Gastrocnemius medialis (tissue), 4 donors: Measurements from ENCODE around the gene GRIN2A. TPM values are rescaled to one million over a fixed set of nuclear protein-coding genes. Genes with fewer than 3 reads are reported as not detected.

Experiments
- ATAC-seq, 2 donors: fragments of 150-250 bp; one replicate each; pipeline ENCODE4 v1.9.1; 2016
- DNase-seq, 2 donors: peaks; one replicate each; pipeline ENCODE4 v3.0.0-alpha.2; 2019
- H3K27ac ChIP-seq, 4 donors: fragments of 200-600 bp; sonication (generic); 1 replicate in 1 of 4; 2 replicates in 3 of 4; pipeline ENCODE4 v1.5.1; 2016 to 2018; ENCODE audit warnings: mild to moderate bottlenecking in 2 of 4, moderate library complexity in 1 of 4
- H3K27me3 ChIP-seq, 3 donors: fragments of 200-600 bp; sonication (generic) in 2 of 3; 1 replicate in 1 of 3; 2 replicates in 2 of 3; pipeline versions ENCODE4 v1.5.1 to v1.6.0; 2016 to 2019; ENCODE audit warnings: mild to moderate bottlenecking in 1 of 3, moderate library complexity in 1 of 3
- H3K36me3 ChIP-seq, 2 donors: fragments of 200-600 bp; sonication (generic) in 1 of 2; one replicate each; pipeline ENCODE4 v1.5.1; 2017 to 2018
- H3K4me1 ChIP-seq, 2 donors: fragments of 200-600 bp; sonication (generic) in 1 of 2; one replicate each; pipeline ENCODE4 v1.5.1; 2016 to 2017; ENCODE audit warnings: mild to moderate bottlenecking in 2 of 2
- H3K4me3 ChIP-seq, 4 donors: fragments of 200-600 bp; sonication (generic) in 3 of 4; 1 replicate in 1 of 4; 2 replicates in 3 of 4; pipeline ENCODE4 v1.5.1; 2016 to 2019; ENCODE audit warnings: mild to moderate bottlenecking in 2 of 4
- H3K9me3 ChIP-seq, 3 donors: fragments of 200-600 bp; sonication (generic) in 2 of 3; 1 replicate in 1 of 3; 2 replicates in 2 of 3; pipeline ENCODE4 v1.5.1; 2016 to 2019
- POLR2A ChIP-seq, 2 donors: fragments of 450-650 bp; IDR thresholded peaks; one replicate each; pipeline ENCODE4 v1.6.1; 2017; ENCODE audit warnings: antibody characterized with exemption in 2 of 2, mild to moderate bottlenecking in 2 of 2, moderate library complexity in 2 of 2
- in situ Hi-C, 4 donors: fragments of 200-750 bp; cut with MboI; loops; one replicate each; pipeline versions ENCODE4 v1.15.0 to v1.8.0; 2017; ENCODE audit warnings: low sequenced_read_pairs in 4 of 4
- intact Hi-C: fragments of 100-400 bp; cut with DNase I; formaldehyde crosslinking; loops from one replicate; pipeline ENCODE4 v1.15.1; 2023; ENCODE audit warnings: low total_unique reads
- total RNA-seq, 4 donors: library from RNA; depleted of rRNA; stranded (reverse); fragments of >200 nt; gene quantifications; one replicate each; pipeline versions ENCODE4 v1.1.0 to v1.2.3, GENCODE V29; 2016
- TF ChIP-seq, protein P1 (sequence below), 5 experiments: fragments of 450-650 bp in 3 of 5; fragments of 200-600 bp in 2 of 5; sonication (generic) in 2 of 5; IDR thresholded peaks in 4 of 5; conservative IDR thresholded peaks in 1 of 5; 1 replicate in 4 of 5; 2 replicates in 1 of 5; pipeline ENCODE4 v1.5.1; 2016 to 2019; ENCODE audit warnings: antibody characterized with exemption in 5 of 5, mild to moderate bottlenecking in 3 of 5, moderate library complexity in 3 of 5

The GRIN2A gene
- total RNA-seq, 4 donors from 2014 or later = 0.13 to 0.87 TPM; not detected in 2

GRCh38 chr16:9824200-9825068 is 357.8 kb downstream of the GRIN2A start:
- Histone ChIP-seq H3K4me3 (no peak overlapping the region), H3K27ac (no peak overlapping the region), H3K4me1 (no peaks in the 10 kb centered on the region), H3K9me3 (no peaks in the 10 kb centered on the region), H3K36me3 (no peaks in the 10 kb centered on the region), H3K27me3 (peaks cover 0 to 4% (median 0%) of the 10 kb centered on the region in 3 donors)
- DNase-seq = no peak
- ATAC-seq = no peak
- in situ Hi-C loops (loop anchor here in 1 of 4 donors (10.0 kb wide), 1 partner anchor 60 kb away; no protein-coding TSS in a partner anchor), intact Hi-C loops (no loop called here)
- no peak for TF ChIP-seq POLR2A (IDR thresholded peaks at IDR 0.05)
- TF ChIP-seq, protein P1, sequence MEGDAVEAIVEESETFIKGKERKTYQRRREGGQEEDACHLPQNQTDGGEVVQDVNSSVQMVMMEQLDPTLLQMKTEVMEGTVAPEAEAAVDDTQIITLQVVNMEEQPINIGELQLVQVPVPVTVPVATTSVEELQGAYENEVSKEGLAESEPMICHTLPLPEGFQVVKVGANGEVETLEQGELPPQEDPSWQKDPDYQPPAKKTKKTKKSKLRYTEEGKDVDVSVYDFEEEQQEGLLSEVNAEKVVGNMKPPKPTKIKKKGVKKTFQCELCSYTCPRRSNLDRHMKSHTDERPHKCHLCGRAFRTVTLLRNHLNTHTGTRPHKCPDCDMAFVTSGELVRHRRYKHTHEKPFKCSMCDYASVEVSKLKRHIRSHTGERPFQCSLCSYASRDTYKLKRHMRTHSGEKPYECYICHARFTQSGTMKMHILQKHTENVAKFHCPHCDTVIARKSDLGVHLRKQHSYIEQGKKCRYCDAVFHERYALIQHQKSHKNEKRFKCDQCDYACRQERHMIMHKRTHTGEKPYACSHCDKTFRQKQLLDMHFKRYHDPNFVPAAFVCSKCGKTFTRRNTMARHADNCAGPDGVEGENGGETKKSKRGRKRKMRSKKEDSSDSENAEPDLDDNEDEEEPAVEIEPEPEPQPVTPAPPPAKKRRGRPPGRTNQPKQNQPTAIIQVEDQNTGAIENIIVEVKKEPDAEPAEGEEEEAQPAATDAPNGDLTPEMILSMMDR (IDR thresholded peaks at IDR 0.05 in 4 of 5, conservative IDR thresholded peaks at IDR 0.05 in 1 of 5) = no peak

- H3K4me1 ChIP-seq = no peaks in the 10 kb centered on the region
- TF ChIP-seq POLR2A (IDR thresholded peaks at IDR 0.05) = no peak
- TF ChIP-seq, protein P1 (IDR thresholded peaks at IDR 0.05 in 4 of 5, conservative IDR thresholded peaks at IDR 0.05 in 1 of 5) = no peak
- no peaks in the 10 kb centered on the region for H3K9me3 ChIP-seq
- no peak overlapping the region for H3K27ac ChIP-seq
- H3K27me3 ChIP-seq = peaks cover 0 to 4% (median 0%) of the 10 kb centered on the region in 3 donors
- H3K36me3 ChIP-seq = no peaks in the 10 kb centered on the region
- intact Hi-C loops = no loop called here
- in situ Hi-C loops = loop anchor here in 1 of 4 donors (10.0 kb wide), 1 partner anchor 59 kb away; no protein-coding TSS in a partner anchor
- no peak for DNase-seq
- ATAC-seq = no peak
- no peak overlapping the region for H3K4me3 ChIP-seq
These were observed 358.7 kb downstream of the GRIN2A start for GRCh38 chr16:9823510-9823909.

DNA sequence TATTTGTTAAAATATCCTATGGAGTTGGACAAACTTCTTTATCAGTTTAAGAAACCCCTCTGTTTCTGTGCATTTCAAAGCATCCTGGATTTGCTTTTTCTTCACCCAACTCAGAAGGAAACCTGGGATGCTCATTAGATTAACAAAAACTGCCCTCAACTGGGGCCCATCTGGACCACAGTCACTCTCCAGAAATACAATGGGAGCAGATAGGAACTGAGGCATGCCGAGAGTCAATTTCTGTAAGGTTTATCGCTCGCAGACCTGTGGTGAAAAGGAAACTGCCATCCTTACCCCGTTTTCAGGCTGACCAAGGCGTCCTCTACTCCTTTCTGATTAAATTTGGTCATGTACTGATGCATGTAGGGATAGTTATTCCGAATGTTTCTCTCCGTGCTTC is 360.3 kb downstream of the GRIN2A start:
- ATAC-seq (no peak), DNase-seq (no peak)
- H3K27ac ChIP-seq = no peak overlapping the region
- no peak overlapping the region for H3K4me3 ChIP-seq
- H3K4me1 ChIP-seq = no peaks in the 10 kb centered on the region
- H3K9me3 ChIP-seq = no peaks in the 10 kb centered on the region
- intact Hi-C loops (no loop called here), in situ Hi-C loops (loop anchor here in 1 of 4 donors (10.0 kb wide), 1 partner anchor 57 kb away; no protein-coding TSS in a partner anchor)
- peaks cover 0 to 4% (median 0%) of the 10 kb centered on the region in 3 donors for H3K27me3 ChIP-seq
- H3K36me3 ChIP-seq = no peaks in the 10 kb centered on the region
- TF ChIP-seq, protein P1 (IDR thresholded peaks at IDR 0.05 in 4 of 5, conservative IDR thresholded peaks at IDR 0.05 in 1 of 5) = no peak
- no peak for TF ChIP-seq POLR2A (IDR thresholded peaks at IDR 0.05)

- peaks cover 0 to 4% (median 0%) of the 10 kb centered on the region in 3 donors for H3K27me3 ChIP-seq
- no peak overlapping the region for H3K27ac ChIP-seq
- no peak for TF ChIP-seq POLR2A (IDR thresholded peaks at IDR 0.05)
- TF ChIP-seq, protein P1 (IDR thresholded peaks at IDR 0.05 in 4 of 5, conservative IDR thresholded peaks at IDR 0.05 in 1 of 5) = no peak
- H3K36me3 ChIP-seq = no peaks in the 10 kb centered on the region
- intact Hi-C loops = no loop called here
- H3K4me1 ChIP-seq = no peaks in the 10 kb centered on the region
- DNase-seq (no peak), ATAC-seq (no peak)
- in situ Hi-C loops = loop anchor here in 1 of 4 donors (10.0 kb wide), 1 partner anchor 57 kb away; no protein-coding TSS in a partner anchor
- H3K9me3 ChIP-seq = no peaks in the 10 kb centered on the region
- H3K4me3 ChIP-seq = no peak overlapping the region
These were observed 360.9 kb downstream of the GRIN2A start for GRCh38 chr16:9821331-9821730.
